PFSK-1 (cell line): Measurements from ENCODE around the gene LZTFL1.

ENCODE experiments used
- FOXP2 ChIP-seq: optimal IDR thresholded peaks from 2 replicates; pipeline ENCODE3; 2011; ENCODE audit warnings: borderline replicate concordance, control low read depth, inconsistent platforms; ENCODE audit not compliant: insufficient read depth; ENCODE audit errors: extremely low read length, extremely low read depth
- POLR2AphosphoS5 ChIP-seq: IDR thresholded peaks from 2 replicates; pipeline ENCODE4 v1.6.1; 2012; ENCODE audit warnings: low read depth, mild to moderate bottlenecking, control low read depth, low read length, moderate library complexity
- SIN3A ChIP-seq: IDR thresholded peaks from 2 replicates; pipeline ENCODE4 v1.6.1; 2012; ENCODE audit warnings: mild to moderate bottlenecking, low read length, moderate library complexity, borderline replicate concordance; ENCODE audit not compliant: insufficient read depth
- TAF1 ChIP-seq: IDR thresholded peaks from 2 replicates; pipeline ENCODE4 v1.6.1; 2012; ENCODE audit warnings: low read length, control low read depth, borderline replicate concordance; ENCODE audit not compliant: insufficient read depth
- TF ChIP-seq, protein P1 (sequence below), 2 experiments: IDR thresholded peaks; 2 replicates each; pipeline versions ENCODE4 v1.6.1 to v1.8.0; 2011 to 2012; ENCODE audit warnings: low read depth in 2 of 2, low read length in 2 of 2, control low read depth in 1 of 2, inconsistent platforms in 1 of 2, mild to moderate bottlenecking in 1 of 2, moderate library complexity in 1 of 2; ENCODE audit not compliant: insufficient read depth in 1 of 2

Gene LZTFL1

DNA sequence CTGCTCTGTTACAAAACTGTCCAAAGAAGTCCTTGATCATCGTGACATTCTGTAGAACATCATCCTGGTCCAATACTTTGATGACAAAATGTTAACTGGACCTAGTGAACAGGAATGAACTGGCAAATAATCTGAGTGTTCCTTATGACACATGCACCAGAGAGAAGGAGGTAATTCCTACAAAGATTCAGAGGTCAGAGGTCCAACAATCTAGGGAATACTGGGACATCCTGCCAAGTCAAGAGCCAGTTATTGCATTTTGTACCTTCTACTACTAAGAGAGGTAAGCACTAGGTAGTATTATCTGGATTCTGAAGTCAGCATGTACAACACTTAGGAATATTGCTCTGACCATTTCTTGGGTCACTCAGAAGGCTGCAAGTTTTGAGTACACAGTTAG lies 20.8 kb downstream of the LZTFL1 start:
- TF ChIP-seq, protein P1, sequence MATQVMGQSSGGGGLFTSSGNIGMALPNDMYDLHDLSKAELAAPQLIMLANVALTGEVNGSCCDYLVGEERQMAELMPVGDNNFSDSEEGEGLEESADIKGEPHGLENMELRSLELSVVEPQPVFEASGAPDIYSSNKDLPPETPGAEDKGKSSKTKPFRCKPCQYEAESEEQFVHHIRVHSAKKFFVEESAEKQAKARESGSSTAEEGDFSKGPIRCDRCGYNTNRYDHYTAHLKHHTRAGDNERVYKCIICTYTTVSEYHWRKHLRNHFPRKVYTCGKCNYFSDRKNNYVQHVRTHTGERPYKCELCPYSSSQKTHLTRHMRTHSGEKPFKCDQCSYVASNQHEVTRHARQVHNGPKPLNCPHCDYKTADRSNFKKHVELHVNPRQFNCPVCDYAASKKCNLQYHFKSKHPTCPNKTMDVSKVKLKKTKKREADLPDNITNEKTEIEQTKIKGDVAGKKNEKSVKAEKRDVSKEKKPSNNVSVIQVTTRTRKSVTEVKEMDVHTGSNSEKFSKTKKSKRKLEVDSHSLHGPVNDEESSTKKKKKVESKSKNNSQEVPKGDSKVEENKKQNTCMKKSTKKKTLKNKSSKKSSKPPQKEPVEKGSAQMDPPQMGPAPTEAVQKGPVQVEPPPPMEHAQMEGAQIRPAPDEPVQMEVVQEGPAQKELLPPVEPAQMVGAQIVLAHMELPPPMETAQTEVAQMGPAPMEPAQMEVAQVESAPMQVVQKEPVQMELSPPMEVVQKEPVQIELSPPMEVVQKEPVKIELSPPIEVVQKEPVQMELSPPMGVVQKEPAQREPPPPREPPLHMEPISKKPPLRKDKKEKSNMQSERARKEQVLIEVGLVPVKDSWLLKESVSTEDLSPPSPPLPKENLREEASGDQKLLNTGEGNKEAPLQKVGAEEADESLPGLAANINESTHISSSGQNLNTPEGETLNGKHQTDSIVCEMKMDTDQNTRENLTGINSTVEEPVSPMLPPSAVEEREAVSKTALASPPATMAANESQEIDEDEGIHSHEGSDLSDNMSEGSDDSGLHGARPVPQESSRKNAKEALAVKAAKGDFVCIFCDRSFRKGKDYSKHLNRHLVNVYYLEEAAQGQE (IDR thresholded peaks at IDR 0.05; ENCODE audit: insufficient read depth in 1 of 2, low read depth in 2 of 2, low read length in 2 of 2): no peak
- no peak for TF ChIP-seq TAF1
- TF ChIP-seq POLR2AphosphoS5: no peak
- TF ChIP-seq FOXP2: no peak
- TF ChIP-seq SIN3A: no peak

DNA sequence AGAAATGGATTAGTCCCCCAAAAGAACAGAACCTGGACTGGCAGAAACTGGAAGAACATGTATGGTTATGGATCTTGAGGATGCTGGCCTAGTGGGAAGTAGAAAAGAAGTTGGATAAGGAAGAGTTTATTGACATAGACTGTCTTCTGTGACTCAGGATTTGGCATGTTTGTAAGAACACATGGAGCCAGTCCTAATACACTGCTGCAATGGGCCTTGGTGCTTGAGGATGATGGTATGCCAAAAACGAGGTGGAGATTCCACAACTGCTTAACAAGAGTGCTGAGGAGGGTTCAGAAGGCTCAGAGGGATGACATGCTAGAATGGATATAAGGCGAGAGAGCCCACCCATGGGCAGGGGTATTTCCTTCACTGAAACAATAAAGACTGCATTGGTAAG lies 22.4 kb downstream of the LZTFL1 start:
- TF ChIP-seq SIN3A (no peak), TAF1 (no peak), FOXP2 (no peak), POLR2AphosphoS5 (no peak)
- TF ChIP-seq, protein P1 (IDR thresholded peaks at IDR 0.05; ENCODE audit: insufficient read depth in 1 of 2, low read depth in 2 of 2, low read length in 2 of 2): no peak

DNA sequence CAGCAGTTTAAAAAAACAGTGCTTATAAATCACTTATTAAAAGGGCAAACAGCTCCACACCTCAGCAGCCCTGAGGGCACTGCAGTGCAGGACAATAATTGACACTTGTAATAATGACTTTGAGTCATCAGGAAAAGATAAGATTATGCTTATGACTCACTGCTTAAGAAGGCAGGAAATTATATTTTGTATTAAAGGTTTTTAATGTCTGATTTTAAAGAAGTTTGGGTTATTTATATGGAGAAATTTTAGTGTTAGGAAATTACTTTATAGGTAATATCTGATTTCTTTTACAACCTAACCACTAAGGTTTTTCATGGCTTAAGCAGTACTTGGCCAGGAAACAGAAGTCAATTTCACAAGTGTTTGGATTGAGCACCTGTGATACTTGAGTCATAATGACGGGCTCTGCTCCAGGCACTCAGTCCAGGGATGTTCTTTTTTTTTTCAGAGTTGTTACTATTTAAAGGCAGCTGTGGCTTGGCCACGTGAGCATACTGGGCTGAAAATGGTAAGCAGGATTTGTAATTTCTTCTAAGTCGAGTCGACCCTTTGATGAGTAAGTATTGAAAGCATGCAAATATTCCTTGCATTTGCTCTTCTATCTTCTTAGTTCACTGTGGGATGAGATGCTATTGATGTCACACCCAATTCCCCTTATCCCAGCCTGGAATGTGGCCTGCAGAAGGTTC lies 23.9 kb downstream of the LZTFL1 start:
- TF ChIP-seq TAF1 (no peak), POLR2AphosphoS5 (no peak), SIN3A (no peak), FOXP2 (no peak)
- TF ChIP-seq, protein P1 (IDR thresholded peaks at IDR 0.05; ENCODE audit: insufficient read depth in 1 of 2, low read depth in 2 of 2, low read length in 2 of 2): no peak

DNA sequence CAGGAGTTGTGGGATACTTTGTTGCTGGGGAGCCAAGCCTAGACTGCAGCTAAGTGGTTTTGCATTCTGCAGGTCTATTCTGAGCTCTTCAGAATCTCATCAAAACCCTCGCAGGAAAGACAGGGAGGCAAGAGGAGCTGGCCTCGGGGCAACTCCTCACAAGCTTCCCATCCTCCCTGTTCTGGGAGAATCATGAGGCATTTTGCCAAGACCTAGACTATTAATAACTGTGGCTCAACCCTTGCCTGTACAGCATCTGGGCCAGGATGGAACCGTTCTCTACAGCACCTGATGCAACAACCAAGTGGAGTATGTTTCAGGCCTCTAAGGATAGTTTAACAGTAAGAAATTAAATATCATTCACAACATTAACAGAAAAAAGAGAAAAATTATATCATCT lies 25.4 kb downstream of the LZTFL1 start:
- TF ChIP-seq SIN3A (no peak), POLR2AphosphoS5 (no peak), FOXP2 (no peak), TAF1 (no peak)
- TF ChIP-seq, protein P1 (IDR thresholded peaks at IDR 0.05; ENCODE audit: insufficient read depth in 1 of 2, low read depth in 2 of 2, low read length in 2 of 2): no peak

DNA sequence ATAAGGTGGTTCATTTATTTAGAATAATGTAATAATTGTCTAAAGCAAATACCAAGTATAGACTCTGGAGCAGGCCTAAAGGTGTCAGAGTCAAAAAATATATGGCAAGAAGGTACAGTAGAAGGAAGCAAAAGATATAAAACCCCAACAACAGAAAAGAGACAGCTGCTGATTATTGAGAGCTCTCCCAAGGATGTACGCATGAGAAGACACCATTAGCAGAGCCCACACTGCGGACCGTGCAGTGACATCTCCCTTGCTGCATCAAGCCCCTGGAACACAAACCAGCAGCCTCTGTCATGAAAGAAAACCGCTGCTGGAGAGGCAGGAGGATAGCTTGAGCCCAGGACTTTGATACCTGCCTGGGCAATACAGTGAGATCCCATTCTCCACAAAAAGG lies 27.6 kb downstream of the LZTFL1 start:
- TF ChIP-seq FOXP2 (no peak), TAF1 (no peak), SIN3A (no peak), POLR2AphosphoS5 (no peak)
- TF ChIP-seq, protein P1 (IDR thresholded peaks at IDR 0.05; ENCODE audit: insufficient read depth in 1 of 2, low read depth in 2 of 2, low read length in 2 of 2): no peak
